Measurements from ENCODE around the gene NR6A1. TPM values are rescaled to one million over a fixed set of nuclear protein-coding genes. Genes with fewer than 3 reads are reported as not detected.

NR6A1 gene
- total RNA-seq, 2 donors from 2014 or later: 0.98 to 1.2 TPM

- ATAC-seq (replicated peaks): no peak
- H3K36me3 Mint-ChIP-seq (ENCODE audit: low read depth): no peaks in the 10 kb centered on the region
- no peak overlapping the region for H3K27ac Mint-ChIP-seq
Measured at GRCh38 chr9:124511891-124512805, 259.0 kb downstream of the NR6A1 start.

GRCh38 chr9:124511426-124511840 lies 259.7 kb downstream of the NR6A1 start:
- Mint-ChIP-seq H3K4me3 (no peak overlapping the region), H3K27ac (no peak overlapping the region), H3K9me3 (no peaks in the 10 kb centered on the region), H3K4me1 (no peaks in the 10 kb centered on the region), H3K27me3 (peaks cover 13% of the 10 kb centered on the region), H3K36me3 (ENCODE audit: low read depth) (no peaks in the 10 kb centered on the region)
- no peak for ATAC-seq (replicated peaks)

More at GRCh38 chr9:124511891-124512805, 259.0 kb downstream of the NR6A1 start:
- Mint-ChIP-seq H3K4me3 (no peak overlapping the region), H3K4me1 (no peaks in the 10 kb centered on the region), H3K27me3 (peaks cover 10% of the 10 kb centered on the region), H3K9me3 (no peaks in the 10 kb centered on the region)

GRCh38 chr9:124510650-124511425 lies 260.3 kb downstream of the NR6A1 start:
- no peak overlapping the region for H3K27ac Mint-ChIP-seq
- H3K9me3 Mint-ChIP-seq: no peaks in the 10 kb centered on the region
- ATAC-seq (replicated peaks): no peak
- H3K4me3 Mint-ChIP-seq: no peak overlapping the region
- no peaks in the 10 kb centered on the region for H3K36me3 Mint-ChIP-seq (ENCODE audit: low read depth)
- peaks cover 16% of the 10 kb centered on the region for H3K27me3 Mint-ChIP-seq
- H3K4me1 Mint-ChIP-seq: no peaks in the 10 kb centered on the region

GRCh38 chr9:124507880-124508423 lies 263.2 kb downstream of the NR6A1 start:
- no peaks in the 10 kb centered on the region for H3K9me3 Mint-ChIP-seq
- peaks cover 24% of the 10 kb centered on the region for H3K27me3 Mint-ChIP-seq
- no peak overlapping the region for H3K27ac Mint-ChIP-seq
- ATAC-seq (replicated peaks): no peak
- peaks cover 5% of the 10 kb centered on the region for H3K36me3 Mint-ChIP-seq (ENCODE audit: low read depth)
- no peak overlapping the region for H3K4me3 Mint-ChIP-seq
- peaks cover 5% of the 10 kb centered on the region for H3K4me1 Mint-ChIP-seq

GRCh38 chr9:124506931-124507879 lies 263.9 kb downstream of the NR6A1 start, which contains the start of gene NR5A1:
NR5A1 (minus strand) TSS chr9:124507399; CDS start chr9:124503395, 4,004 bp downstream.
- no peak within 1 kb of the TSS for H3K4me3 Mint-ChIP-seq
- H3K9me3 Mint-ChIP-seq: no peaks in the 10 kb centered on the region
- no peak for ATAC-seq (replicated peaks)
- no peak within 1 kb of the TSS for H3K27ac Mint-ChIP-seq
- H3K4me1 Mint-ChIP-seq: peaks cover 5% of the 10 kb centered on the region
- peaks cover 5% of the 10 kb centered on the region for H3K36me3 Mint-ChIP-seq (ENCODE audit: low read depth)
- peaks cover 23% of the 10 kb centered on the region for H3K27me3 Mint-ChIP-seq

GRCh38 chr9:124506433-124506832 lies 264.7 kb downstream of the NR6A1 start:
- no peak overlapping the region for H3K27ac Mint-ChIP-seq
- peaks cover 5% of the 10 kb centered on the region for H3K36me3 Mint-ChIP-seq (ENCODE audit: low read depth)
- H3K4me1 Mint-ChIP-seq: peaks cover 5% of the 10 kb centered on the region
- no peak for ATAC-seq (replicated peaks)
- H3K4me3 Mint-ChIP-seq: no peak overlapping the region
- H3K9me3 Mint-ChIP-seq: no peaks in the 10 kb centered on the region
- peaks cover 17% of the 10 kb centered on the region for H3K27me3 Mint-ChIP-seq

- Mint-ChIP-seq H3K9me3 (no peaks in the 10 kb centered on the region), H3K27me3 (peaks cover 19% of the 10 kb centered on the region), H3K27ac (no peak overlapping the region), H3K4me1 (peaks cover 5% of the 10 kb centered on the region), H3K36me3 (ENCODE audit: low read depth) (peaks cover 5% of the 10 kb centered on the region), H3K4me3 (no peak overlapping the region)
- no peak for ATAC-seq (replicated peaks)
Measured at GRCh38 chr9:124505901-124506346, 265.2 kb downstream of the NR6A1 start.

- Mint-ChIP-seq H3K27ac (no peak overlapping the region), H3K4me3 (peak overlapping the region; percentile 19)
Measured at GRCh38 chr9:124505006-124505900, 265.9 kb downstream of the NR6A1 start.

GRCh38 chr9:124504530-124505005 lies 266.5 kb downstream of the NR6A1 start:
- no peak for ATAC-seq (replicated peaks)
- Mint-ChIP-seq H3K27me3 (peaks cover 25% of the 10 kb centered on the region), H3K4me3 (no peak overlapping the region), H3K36me3 (ENCODE audit: low read depth) (peaks cover 5% of the 10 kb centered on the region), H3K9me3 (no peaks in the 10 kb centered on the region), H3K4me1 (peaks cover 5% of the 10 kb centered on the region), H3K27ac (no peak overlapping the region)

More at GRCh38 chr9:124505006-124505900, 265.9 kb downstream of the NR6A1 start:
- H3K36me3 Mint-ChIP-seq (ENCODE audit: low read depth): peaks cover 5% of the 10 kb centered on the region
- no peak for ATAC-seq (replicated peaks)
- peaks cover 22% of the 10 kb centered on the region for H3K27me3 Mint-ChIP-seq
- no peaks in the 10 kb centered on the region for H3K9me3 Mint-ChIP-seq
- H3K4me1 Mint-ChIP-seq: peaks cover 5% of the 10 kb centered on the region

GRCh38 chr9:124503713-124504529 lies 267.2 kb downstream of the NR6A1 start:
- peaks cover 27% of the 10 kb centered on the region for H3K27me3 Mint-ChIP-seq
- ATAC-seq (replicated peaks): no peak
- no peak overlapping the region for H3K27ac Mint-ChIP-seq
- H3K4me1 Mint-ChIP-seq: peaks cover 5% of the 10 kb centered on the region
- peak overlapping the region; percentile 66 for H3K4me3 Mint-ChIP-seq
- H3K9me3 Mint-ChIP-seq: no peaks in the 10 kb centered on the region
- peaks cover 5% of the 10 kb centered on the region for H3K36me3 Mint-ChIP-seq (ENCODE audit: low read depth)

- Mint-ChIP-seq H3K27me3 (peaks cover 27% of the 10 kb centered on the region), H3K4me3 (peak overlapping the region; percentile 66), H3K4me1 (peaks cover 5% of the 10 kb centered on the region), H3K9me3 (no peaks in the 10 kb centered on the region), H3K27ac (no peak overlapping the region), H3K36me3 (ENCODE audit: low read depth) (peaks cover 5% of the 10 kb centered on the region)
- ATAC-seq (replicated peaks): no peak
Measured at GRCh38 chr9:124502711-124503702, 268.1 kb downstream of the NR6A1 start.
